ENCODE results near the gene SLC23A1. TPM values are rescaled to one million over a fixed set of nuclear protein-coding genes. Genes with fewer than 3 reads are reported as not detected.
A peak's percentile ranks its signal among the peaks of the same experiment; 100 is the strongest.
"Not testable (repeated sequence)": the region's sequence is repeated elsewhere in the genome, so short reads cannot be mapped to it uniquely, and the experiment has no call there.

The SLC23A1 gene
- total RNA-seq, 4 donors from 2014 or later, result not detected

DNA sequence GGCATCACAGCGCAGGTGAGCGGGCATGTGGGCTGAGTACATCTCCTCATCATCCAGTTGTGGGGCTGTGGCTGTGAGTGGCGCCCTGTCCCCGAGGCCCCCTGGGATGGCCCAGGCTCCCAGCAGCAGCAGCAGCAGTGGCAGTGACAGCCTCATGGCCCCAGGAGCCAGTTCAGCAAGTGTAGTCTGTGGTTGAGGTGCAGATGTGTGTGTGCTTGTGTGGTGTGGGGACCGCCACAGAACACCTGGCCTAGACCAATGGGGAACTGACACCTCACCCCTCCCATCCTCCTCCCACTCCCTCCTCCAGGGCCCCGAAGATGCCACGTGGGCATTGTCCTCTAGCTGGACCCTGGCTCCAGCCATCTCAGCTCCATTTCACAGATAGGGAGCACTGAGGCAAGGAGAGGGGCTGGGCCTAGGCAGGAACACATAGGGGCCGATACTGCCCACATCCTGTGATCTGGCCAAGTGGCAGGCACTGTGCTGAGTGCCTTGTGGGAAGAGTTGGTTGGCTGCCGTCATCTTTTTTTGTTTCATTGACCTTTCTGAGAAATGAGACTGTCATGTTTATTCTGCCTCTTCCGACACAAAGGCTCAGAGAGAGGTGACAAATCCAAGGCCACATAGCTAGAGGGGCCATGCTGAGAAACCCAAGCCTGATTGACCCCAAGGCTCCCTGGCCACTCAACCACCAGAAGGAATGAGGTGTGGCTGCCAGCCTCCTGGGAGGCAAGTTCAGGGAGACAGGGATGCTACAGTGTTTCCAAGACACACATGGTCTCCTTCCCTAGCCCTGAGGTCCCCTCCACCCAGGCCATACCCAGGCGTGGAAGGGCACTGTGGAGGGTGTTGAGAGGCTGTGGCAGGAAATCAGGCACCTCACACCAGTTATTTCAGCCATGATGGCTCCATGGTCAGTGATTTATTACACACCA, 6.9 kb upstream of the SLC23A1 start, which contains the start of gene MZB1:
Gene MZB1, minus strand, starts transcription at position 213 of the 938 bp plus-strand sequence. Its CDS starts 57 bp downstream, at position 156.
- no peaks in the 10 kb centered on the region for H3K9me3 ChIP-seq
- H3K4me1 ChIP-seq, result peaks cover 0 to 42% (median 23%) of the 10 kb centered on the region in 4 donors
- DNase-seq (ENCODE audit: low spot score in 2 of 2), result no peak
- H3K4me3 ChIP-seq, result peak within 1 kb of the TSS in 1 of 4 donors; percentile 6
- H3K36me3 ChIP-seq, result no peaks in the 10 kb centered on the region
- WGBS, 2 donors, result 69 to 74% methylated on average over 7 to 10 of the region's 11 CpGs
- peak within 1 kb of the TSS in 2 of 4 donors; percentile 14 to 74 for H3K27ac ChIP-seq
- peaks cover 0 to 25% of the 10 kb centered on the region in 2 donors for H3K27me3 ChIP-seq
- no peak for TF ChIP-seq POLR2A (IDR thresholded peaks at IDR 0.05)
- no peak for TF ChIP-seq EP300 (IDR thresholded peaks at IDR 0.05)

DNA sequence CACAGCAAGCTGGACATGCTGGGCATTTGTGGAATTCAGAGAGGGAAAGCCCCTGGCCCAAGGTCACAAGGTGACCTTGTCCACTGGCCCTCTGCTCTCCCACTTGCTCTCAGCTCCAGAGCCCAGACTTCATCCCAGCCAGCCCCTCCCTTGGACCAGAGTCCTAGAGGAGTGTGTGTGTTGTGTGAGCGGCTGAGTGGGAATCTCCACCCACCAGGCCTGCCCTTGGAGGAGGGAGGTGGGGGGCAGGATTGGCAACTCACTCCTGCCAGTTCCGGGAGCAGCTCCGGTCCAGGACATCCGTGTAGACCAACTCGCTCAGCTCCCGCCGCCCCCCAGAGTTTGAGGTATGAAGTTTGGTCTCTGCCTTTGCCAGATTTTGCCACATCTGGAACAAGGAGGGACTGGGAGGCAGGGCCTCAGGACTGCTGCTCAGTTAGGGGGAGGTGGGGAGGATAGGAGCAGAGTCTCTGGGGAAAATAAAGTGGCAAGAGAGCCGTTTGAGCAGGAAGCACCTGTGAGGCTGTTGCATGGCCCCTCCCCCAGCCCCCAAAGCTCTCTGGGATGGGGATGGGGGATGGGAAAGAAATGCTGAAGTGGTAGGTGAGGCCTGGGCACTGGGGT, 5.2 kb upstream of the SLC23A1 start:
- TF ChIP-seq CTCF (IDR thresholded peaks at IDR 0.05) (no peak), EP300 (IDR thresholded peaks at IDR 0.05) (no peak), POLR2A (IDR thresholded peaks at IDR 0.05) (no peak)
- Histone ChIP-seq H3K27me3 (peaks cover 0 to 8% of the 10 kb centered on the region in 2 donors), H3K4me3 (peak overlapping the region in 1 of 4 donors; percentile 6), H3K36me3 (no peaks in the 10 kb centered on the region), H3K4me1 (peaks cover 0 to 39% (median 20%) of the 10 kb centered on the region in 4 donors), H3K27ac (peak overlapping the region in 1 of 4 donors; percentile 59), H3K9me3 (no peaks in the 10 kb centered on the region)
- DNase-seq (ENCODE audit: low spot score in 2 of 2), result no peak
- WGBS, 2 donors, result 20 to 28% methylated on average over 8 of the region's 8 CpGs

DNA sequence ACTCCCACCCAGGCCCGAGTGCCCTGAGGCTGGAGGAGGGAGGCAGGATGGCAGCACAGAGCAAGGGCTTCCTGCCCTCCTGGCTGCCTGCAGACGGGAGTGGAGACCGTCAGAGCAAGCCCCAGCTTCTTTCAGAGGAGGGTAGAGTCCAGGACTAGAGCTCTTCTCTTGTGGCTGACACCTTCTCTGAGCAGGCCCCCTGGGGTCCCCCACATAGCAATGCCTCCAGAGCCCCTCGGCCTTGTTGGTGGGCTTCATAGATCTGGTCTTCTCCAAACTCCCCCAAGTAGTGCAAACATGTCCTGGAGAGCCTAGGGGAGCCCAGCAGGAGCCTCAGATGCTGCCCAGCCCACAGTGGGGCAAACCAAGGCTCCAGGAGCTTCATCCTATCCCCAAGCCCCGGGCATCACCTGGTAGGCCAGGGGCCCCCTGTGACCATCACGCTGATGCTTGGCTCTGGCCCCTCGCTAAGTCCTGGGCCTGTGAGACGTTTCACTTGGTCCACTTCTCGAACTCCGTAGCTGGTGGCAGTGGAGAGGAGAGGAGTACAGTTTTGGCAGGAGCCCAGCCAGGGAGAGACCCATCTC, 4.6 kb upstream of the SLC23A1 start:
- TF ChIP-seq CTCF (IDR thresholded peaks at IDR 0.05) (no peak), EP300 (IDR thresholded peaks at IDR 0.05) (no peak), POLR2A (IDR thresholded peaks at IDR 0.05) (no peak)
- 62 to 73% methylated on average over 8 to 10 of the region's 10 CpGs for WGBS, 2 donors
- H3K27ac ChIP-seq, result peak overlapping the region in 1 of 4 donors; percentile 59
- H3K36me3 ChIP-seq, result no peaks in the 10 kb centered on the region
- no peak for DNase-seq (ENCODE audit: low spot score in 2 of 2)
- no peaks in the 10 kb centered on the region for H3K9me3 ChIP-seq
- H3K27me3 ChIP-seq, result peaks cover 0 to 2% of the 10 kb centered on the region in 2 donors
- no peak overlapping the region for H3K4me3 ChIP-seq
- peaks cover 0 to 32% (median 15%) of the 10 kb centered on the region in 4 donors for H3K4me1 ChIP-seq

DNA sequence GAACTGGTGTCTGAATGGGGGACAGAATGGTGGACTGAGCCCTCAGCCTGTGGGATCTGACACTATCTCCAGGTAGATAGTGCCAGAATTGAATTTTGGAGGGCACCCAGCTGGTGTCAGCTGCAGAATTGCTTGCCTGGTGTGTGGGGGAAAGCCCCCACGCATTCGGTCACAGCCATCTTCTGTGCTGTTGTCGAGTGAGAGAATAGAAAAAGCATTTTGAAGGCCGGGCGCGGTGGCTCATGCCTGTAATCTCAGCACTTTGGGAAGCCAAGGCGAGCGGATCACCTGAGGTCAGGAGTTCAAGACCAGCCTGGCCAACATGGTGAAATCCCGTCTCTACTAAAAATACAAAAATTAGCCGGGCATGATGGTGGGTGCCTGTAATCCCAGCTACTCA, 3.9 kb upstream of the SLC23A1 start:
- not testable (repeated sequence) for DNase-seq (ENCODE audit: low spot score in 2 of 2); H3K27ac ChIP-seq; H3K36me3 ChIP-seq; H3K4me3 ChIP-seq; H3K27me3 ChIP-seq; H3K9me3 ChIP-seq
- H3K4me1 ChIP-seq, result peaks cover 0 to 32% (median 11%) of the 10 kb centered on the region in 4 donors
- WGBS, 2 donors, result 95 to 96% methylated on average over 10 of the region's 10 CpGs

DNA sequence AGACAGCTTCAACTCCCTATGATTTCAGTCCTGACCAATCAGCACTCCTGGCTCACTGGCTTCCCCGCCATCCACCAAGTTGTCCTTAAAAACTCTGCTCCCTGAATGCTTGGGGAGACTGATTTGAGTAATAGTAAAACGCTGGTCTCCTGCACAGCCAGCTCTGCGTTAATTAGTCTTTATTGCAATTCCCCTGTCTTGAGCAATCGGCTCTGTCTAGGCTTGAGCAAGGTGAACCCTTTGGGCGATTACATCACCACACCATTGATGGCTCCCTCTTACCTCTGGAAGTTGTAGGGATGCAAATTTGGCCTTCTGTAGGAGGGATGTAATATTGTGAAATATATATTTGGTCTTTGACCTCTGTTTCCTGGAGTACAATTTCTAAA, 2.9 kb upstream of the SLC23A1 start:
- 81 to 87% methylated on average over 5 of the region's 5 CpGs for WGBS, 2 donors
- H3K4me1 ChIP-seq, result peaks cover 0 to 27% (median 9%) of the 10 kb centered on the region in 4 donors
- TF ChIP-seq CTCF (IDR thresholded peaks at IDR 0.05) (no peak), POLR2A (IDR thresholded peaks at IDR 0.05) (no peak)
- no peaks in the 10 kb centered on the region for H3K9me3 ChIP-seq
- H3K4me3 ChIP-seq, result no peak overlapping the region
- H3K36me3 ChIP-seq, result no peaks in the 10 kb centered on the region
- H3K27me3 ChIP-seq, result no peaks in the 10 kb centered on the region
- DNase-seq (ENCODE audit: low spot score in 2 of 2), result no peak
- H3K27ac ChIP-seq, result no peak overlapping the region

Measured in tibial nerve (tissue), 4 donors.